Measurements from ENCODE around the gene CIROP.

The CIROP gene

GRCh38 chr14:23051141-23052057 is 53.4 kb downstream of the CIROP start:
- no peak for DNase-seq (ENCODE audit: low spot score)

Data from CD4-positive, alpha-beta T cell treated with Interleukin-15 for 4 hours (primary cell).